ENCODE data around the gene ACOT7. TPM values are rescaled to one million over a fixed set of nuclear protein-coding genes. Genes with fewer than 3 reads are reported as not detected.

The ACOT7 gene
- total RNA-seq, 1 experiment from 2014 or later: 120 TPM

DNA sequence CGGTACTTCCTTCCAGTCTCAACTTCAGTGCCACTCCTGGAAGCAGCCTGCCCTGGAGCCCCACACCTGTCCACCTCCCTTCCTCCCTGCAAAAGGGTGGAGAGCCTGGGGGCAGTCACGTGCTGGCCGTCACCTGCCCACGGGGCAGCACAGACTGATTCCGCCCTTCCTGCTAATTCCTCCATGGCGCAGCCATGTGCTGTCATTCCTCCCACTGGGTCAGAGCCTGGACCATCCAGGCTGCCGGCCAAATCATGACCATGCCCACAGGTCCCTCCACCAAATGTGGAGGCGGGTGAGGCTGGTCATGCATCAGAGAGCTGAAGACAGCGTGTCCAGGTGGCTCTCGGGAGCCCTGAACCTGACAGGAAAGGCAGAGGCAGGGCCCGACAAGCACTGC lies 108.2 kb downstream of the ACOT7 start:
- H3K27me3 ChIP-seq (ENCODE audit: control insufficient read depth, insufficient read depth, low read length): no peaks in the 10 kb centered on the region
- ChIA-PET CTCF (no interaction called here), POLR2A (no interaction called here)
- ATAC-seq (no peak), DNase-seq (ENCODE audit: low read depth, low spot score) (no peak)
- no TSS peak for BruUV-seq (replicated peaks)
- intact Hi-C loops (cut with micrococcal nuclease; ENCODE audit: unreplicated experiment) (no loop called here), in situ Hi-C loops (cut with HindIII; ENCODE audit: low pct_unique_long_range_greater_than_20kb, low sequenced_read_pairs) (no loop called here)
- H3K36me3 ChIP-seq (ENCODE audit: control insufficient read depth, insufficient read depth, low read length): no peaks in the 10 kb centered on the region
- no peaks in the 10 kb centered on the region for H3K4me1 ChIP-seq (ENCODE audit: control insufficient read depth, insufficient read depth, low read length)
- no peak overlapping the region for H3K4me3 ChIP-seq (ENCODE audit: low read depth in 2 of 2, low read length in 2 of 2)
- TF ChIP-seq TCF7L2 (IDR thresholded peaks at IDR 0.05; ENCODE audit: low read depth, low read length): no peak
- TF ChIP-seq POLR2AphosphoS5 (IDR thresholded peaks at IDR 0.05; ENCODE audit: low read depth, low read length): no peak
- no peak for TF ChIP-seq SIN3A (IDR thresholded peaks at IDR 0.05; ENCODE audit: borderline replicate concordance, insufficient read depth, low read depth, low read length)
- TF ChIP-seq, protein P1, sequence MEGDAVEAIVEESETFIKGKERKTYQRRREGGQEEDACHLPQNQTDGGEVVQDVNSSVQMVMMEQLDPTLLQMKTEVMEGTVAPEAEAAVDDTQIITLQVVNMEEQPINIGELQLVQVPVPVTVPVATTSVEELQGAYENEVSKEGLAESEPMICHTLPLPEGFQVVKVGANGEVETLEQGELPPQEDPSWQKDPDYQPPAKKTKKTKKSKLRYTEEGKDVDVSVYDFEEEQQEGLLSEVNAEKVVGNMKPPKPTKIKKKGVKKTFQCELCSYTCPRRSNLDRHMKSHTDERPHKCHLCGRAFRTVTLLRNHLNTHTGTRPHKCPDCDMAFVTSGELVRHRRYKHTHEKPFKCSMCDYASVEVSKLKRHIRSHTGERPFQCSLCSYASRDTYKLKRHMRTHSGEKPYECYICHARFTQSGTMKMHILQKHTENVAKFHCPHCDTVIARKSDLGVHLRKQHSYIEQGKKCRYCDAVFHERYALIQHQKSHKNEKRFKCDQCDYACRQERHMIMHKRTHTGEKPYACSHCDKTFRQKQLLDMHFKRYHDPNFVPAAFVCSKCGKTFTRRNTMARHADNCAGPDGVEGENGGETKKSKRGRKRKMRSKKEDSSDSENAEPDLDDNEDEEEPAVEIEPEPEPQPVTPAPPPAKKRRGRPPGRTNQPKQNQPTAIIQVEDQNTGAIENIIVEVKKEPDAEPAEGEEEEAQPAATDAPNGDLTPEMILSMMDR (IDR thresholded peaks at IDR 0.05): no peak
- TF ChIP-seq, protein P2, sequence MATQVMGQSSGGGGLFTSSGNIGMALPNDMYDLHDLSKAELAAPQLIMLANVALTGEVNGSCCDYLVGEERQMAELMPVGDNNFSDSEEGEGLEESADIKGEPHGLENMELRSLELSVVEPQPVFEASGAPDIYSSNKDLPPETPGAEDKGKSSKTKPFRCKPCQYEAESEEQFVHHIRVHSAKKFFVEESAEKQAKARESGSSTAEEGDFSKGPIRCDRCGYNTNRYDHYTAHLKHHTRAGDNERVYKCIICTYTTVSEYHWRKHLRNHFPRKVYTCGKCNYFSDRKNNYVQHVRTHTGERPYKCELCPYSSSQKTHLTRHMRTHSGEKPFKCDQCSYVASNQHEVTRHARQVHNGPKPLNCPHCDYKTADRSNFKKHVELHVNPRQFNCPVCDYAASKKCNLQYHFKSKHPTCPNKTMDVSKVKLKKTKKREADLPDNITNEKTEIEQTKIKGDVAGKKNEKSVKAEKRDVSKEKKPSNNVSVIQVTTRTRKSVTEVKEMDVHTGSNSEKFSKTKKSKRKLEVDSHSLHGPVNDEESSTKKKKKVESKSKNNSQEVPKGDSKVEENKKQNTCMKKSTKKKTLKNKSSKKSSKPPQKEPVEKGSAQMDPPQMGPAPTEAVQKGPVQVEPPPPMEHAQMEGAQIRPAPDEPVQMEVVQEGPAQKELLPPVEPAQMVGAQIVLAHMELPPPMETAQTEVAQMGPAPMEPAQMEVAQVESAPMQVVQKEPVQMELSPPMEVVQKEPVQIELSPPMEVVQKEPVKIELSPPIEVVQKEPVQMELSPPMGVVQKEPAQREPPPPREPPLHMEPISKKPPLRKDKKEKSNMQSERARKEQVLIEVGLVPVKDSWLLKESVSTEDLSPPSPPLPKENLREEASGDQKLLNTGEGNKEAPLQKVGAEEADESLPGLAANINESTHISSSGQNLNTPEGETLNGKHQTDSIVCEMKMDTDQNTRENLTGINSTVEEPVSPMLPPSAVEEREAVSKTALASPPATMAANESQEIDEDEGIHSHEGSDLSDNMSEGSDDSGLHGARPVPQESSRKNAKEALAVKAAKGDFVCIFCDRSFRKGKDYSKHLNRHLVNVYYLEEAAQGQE (IDR thresholded peaks at IDR 0.05; ENCODE audit: insufficient read depth in 1 of 2, low read depth in 2 of 2, low read length in 1 of 2): no peak
- no peak overlapping the region for H3K27ac ChIP-seq (ENCODE audit: low read length)
- no peaks in the 10 kb centered on the region for H3K9me3 ChIP-seq (ENCODE audit: control insufficient read depth, insufficient read depth, low read depth, low read length)

DNA sequence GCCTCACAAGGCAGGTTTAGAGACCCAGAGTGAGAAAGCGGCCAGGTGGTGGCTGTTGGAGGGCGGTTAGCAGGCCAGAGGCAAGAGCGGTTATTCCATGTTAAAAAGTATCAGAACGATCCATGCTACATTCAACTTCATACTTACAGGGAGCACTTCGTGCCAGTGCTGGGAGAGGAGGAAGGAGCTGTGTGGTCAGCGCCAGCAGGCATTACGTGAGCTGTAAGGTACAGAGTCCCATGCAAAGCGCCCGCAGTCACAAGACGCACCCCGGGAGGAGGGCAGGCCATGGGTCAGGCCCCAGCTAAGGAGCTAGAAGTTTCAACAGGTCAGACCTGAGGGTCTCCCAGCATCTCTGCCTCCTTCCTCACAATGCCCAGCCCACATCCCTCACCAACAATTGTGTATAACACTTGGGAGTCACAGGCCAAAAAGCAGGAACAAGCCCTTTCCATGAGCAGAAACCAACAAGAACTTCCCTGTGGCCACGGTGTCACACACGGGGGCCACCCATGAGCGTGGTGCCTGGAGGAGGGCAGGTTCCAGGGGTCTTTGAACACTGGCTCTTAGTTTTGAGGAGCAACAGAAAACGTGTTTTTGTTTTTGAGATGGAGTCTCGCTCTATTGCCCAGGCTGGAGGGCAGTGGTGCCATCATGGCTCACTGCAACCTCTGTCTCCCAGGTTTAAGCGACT lies 110.8 kb downstream of the ACOT7 start:
- Histone ChIP-seq H3K36me3 (ENCODE audit: control insufficient read depth, insufficient read depth, low read length) (no peaks in the 10 kb centered on the region), H3K4me3 (ENCODE audit: low read depth in 2 of 2, low read length in 2 of 2) (no peak overlapping the region), H3K27ac (ENCODE audit: low read length) (no peak overlapping the region), H3K9me3 (ENCODE audit: control insufficient read depth, insufficient read depth, low read depth, low read length) (no peaks in the 10 kb centered on the region), H3K4me1 (ENCODE audit: control insufficient read depth, insufficient read depth, low read length) (no peaks in the 10 kb centered on the region), H3K27me3 (ENCODE audit: control insufficient read depth, insufficient read depth, low read length) (no peaks in the 10 kb centered on the region)
- ChIA-PET POLR2A (no interaction called here), CTCF (interaction anchor here (0.5 kb wide), 1 partner anchor 21 kb away, joined by 6 read pairs; no protein-coding TSS in a partner anchor)
- ATAC-seq (no peak), DNase-seq (ENCODE audit: low read depth, low spot score) (no peak)
- no TSS peak for BruUV-seq (replicated peaks)
- TF ChIP-seq, protein P1 (IDR thresholded peaks at IDR 0.05): no peak
- TF ChIP-seq SIN3A (IDR thresholded peaks at IDR 0.05; ENCODE audit: borderline replicate concordance, insufficient read depth, low read depth, low read length) (no peak), POLR2AphosphoS5 (IDR thresholded peaks at IDR 0.05; ENCODE audit: low read depth, low read length) (no peak), TCF7L2 (IDR thresholded peaks at IDR 0.05; ENCODE audit: low read depth, low read length) (no peak)
- TF ChIP-seq, protein P2 (IDR thresholded peaks at IDR 0.05; ENCODE audit: insufficient read depth in 1 of 2, low read depth in 2 of 2, low read length in 1 of 2): no peak
- intact Hi-C loops (cut with micrococcal nuclease; ENCODE audit: unreplicated experiment): no loop called here
- in situ Hi-C loops (cut with HindIII; ENCODE audit: low pct_unique_long_range_greater_than_20kb, low sequenced_read_pairs): no loop called here

All from Panc1 (cell line).